ENCODE results near the gene FAM229B.
"Not testable (repeated sequence)": the region's sequence is repeated elsewhere in the genome, so short reads cannot be mapped to it uniquely, and the experiment has no call there.

The FAM229B gene

DNA sequence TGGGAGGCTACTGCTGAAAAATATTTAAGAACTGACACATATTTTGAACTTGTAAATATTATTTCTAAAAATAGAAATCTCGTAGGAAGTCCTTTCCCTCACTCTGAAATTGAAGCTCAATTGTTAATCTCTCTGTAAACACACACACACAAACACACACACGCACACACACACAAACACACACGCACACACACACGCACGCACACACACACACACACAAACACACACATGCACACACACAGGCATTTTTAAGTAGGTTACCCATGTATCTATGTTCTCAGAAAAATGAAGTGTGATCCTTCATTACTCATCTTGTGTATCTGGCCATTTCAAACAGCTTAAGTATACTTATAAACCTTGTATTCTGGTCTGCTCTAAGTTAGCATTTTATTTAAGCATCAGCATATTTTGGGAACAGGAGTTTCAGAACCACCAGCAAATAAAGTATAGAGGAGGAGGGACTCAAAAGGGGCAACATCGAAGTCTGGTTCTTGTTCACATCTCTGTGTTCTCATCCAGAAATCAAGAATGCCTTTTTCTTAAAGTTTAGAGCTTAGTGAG is 21.9 kb upstream of the FAM229B start:
- no peak for DNase-seq (ENCODE audit: low spot score)

DNA sequence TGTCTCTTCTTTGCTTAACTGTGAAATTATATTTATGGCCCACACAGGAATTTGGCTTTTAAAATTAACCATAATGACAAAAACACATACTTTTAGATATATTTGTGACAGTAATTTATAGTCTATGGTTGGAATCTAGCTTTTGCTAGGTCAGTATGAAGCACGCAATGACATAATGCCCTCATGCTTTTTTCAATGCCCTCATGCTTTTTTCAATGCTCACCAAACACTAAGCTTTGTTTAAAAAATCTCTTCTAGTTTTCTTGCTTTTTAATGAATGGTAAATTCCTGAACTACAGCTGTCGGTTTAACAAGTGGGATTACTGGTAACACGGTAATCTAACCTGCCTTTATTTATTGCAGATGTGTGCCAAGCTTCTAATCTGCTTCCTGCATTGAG is 20.8 kb upstream of the FAM229B start:
- no peak for DNase-seq (ENCODE audit: low spot score)

DNA sequence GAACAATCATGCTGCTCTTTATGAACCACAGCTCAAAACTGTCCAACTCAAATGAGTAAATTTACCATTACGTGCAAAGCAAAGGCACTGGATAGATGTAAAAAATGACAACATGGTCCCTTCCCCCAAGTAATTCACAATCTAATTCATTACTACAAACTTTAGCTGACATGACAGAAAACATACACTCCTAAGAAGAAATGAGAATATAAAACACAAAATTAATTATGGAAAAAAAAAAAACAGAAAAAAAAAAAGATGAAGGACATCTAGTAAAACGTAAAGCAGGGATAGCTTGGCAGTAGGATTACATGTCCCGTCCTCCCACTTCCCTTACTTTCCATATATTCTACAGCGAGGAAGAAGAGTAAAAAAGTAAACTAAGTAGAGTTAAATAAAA is 5.8 kb upstream of the FAM229B start:
- no peak for DNase-seq (ENCODE audit: low spot score)

DNA sequence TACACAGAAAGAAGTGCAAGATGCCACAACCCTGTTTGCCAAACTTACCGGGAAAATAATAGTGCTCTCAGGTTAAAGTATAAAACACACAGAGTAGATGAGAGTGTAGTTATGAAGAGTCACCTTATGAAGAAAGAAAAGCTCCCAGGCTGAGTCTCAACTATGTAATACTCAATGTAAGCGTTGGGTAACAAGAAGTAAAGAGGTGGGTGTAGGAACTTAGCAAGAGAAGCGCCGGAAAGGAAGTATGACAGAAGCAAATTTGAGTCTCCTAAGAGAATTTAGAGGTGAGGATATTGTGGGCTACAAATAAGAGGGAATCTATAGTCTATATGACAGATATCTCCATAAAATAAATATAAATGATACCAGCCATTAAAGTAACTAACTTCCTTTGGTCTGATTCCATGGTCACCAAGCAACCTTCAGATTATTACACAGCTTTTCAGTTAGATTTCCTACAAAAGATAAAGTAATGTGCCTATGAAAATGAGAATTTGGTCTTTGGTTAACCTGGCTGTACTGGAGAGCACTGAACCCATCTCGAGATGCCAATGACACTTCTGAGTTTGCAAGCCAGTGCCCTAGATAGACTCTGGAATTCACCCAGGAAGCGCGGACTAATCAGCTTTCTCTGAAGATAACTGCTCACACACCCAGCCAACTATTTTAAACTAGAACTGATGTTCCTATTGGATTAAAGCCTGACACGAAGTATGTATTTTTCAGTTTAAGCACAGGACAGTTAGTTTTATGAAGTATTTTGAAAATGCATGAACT is 1.9 kb upstream of the FAM229B start:
- DNase-seq (ENCODE audit: low spot score) = no peak

DNA sequence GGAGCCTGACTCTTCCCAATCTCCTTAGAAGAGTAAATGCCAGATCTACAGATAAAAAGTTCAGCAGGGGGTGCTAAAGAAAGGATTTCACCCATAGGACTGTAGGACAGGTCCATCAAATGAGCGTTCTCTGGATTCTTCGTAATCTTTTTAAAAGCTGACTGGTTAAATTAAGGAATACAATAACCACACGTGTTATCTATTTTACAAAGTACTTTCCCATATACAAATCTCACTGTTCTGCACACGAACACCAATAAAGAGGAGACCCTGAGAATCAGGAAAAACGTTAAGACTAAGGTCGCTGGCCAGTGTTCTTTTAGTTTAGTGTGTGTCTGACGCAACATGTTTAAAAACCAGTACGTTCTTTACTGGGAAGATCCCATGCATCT is 651 bp upstream of the FAM229B start:
- DNase-seq (ENCODE audit: low spot score) = peak; percentile 53

DNA sequence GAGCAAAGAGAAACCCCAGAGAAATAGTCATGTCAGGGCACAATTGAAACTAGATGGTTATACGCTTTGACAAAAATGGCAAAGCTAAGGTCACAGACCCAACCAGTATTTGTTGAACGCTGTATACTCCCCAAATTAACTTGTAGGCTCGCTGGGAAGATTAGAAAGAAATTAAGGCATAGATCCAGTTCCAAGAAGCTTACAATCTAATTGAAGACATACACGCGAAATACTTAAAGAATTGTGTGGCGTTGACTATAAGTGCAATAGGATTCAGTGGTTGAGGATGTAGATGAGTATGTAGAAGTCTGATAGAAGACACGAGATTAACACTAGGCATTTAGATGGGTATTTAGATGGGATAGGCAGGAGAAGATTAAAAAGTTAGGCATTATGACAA is 525 bp downstream of the FAM229B start:
- no peak for DNase-seq (ENCODE audit: low spot score)

DNA sequence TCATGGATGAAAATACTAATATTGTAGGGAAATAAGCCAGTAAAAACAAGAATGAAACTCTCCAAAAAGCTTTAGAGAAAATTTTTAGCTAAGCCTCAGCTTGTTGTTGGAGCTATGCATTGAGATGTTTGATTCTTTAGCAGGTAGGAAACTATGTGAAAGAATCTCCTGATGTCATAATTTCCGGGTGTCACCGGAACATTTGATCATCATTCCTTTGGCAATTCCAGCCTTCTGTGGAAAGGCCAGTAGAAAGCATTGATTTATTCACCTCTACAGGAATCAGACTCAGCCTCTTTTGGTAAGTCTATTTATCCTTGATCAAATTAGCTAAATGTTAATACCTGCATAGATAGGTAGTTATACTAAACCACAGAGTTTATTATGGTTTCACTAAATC is 9.5 kb downstream of the FAM229B start:
- DNase-seq (ENCODE audit: low spot score) = no peak

DNA sequence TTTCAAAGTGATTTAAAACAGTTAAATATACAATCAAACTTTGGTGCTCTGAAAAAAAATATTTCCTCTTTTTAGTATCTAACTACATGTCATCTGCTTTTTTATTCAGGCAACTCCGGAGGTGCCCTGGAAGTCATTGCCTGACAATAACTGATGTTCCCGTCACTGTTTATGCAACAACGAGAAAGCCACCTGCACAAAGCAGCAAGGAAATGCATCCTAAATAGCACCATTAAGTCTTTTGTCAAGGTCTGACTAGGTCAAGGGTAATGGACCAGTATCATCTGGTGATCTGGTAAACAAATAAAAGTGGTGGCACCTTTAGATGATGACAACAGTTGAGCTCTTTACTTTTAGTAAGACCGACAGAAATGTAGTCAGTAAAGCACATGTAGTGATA is 13.2 kb downstream of the FAM229B start:
- no peak for DNase-seq (ENCODE audit: low spot score)

DNA sequence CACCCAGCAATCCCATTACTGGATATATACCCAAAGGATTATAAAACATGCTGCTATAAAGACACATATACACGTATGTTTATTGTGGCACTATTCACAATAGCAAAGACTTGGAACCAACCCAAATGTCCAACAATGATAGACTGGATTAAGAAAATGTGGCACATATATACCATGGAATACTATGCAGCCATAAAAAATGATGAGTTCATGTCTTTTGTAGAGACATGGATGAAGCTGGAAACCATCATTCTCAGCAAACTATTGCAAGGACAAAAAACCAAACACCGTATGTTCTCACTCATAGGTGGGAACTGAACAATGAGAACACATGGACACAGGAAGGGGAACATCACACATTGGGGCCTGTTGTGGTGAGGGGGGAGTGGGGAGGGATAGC is 18.6 kb downstream of the FAM229B start:
- DNase-seq (ENCODE audit: low spot score) = not testable (repeated sequence)

DNA sequence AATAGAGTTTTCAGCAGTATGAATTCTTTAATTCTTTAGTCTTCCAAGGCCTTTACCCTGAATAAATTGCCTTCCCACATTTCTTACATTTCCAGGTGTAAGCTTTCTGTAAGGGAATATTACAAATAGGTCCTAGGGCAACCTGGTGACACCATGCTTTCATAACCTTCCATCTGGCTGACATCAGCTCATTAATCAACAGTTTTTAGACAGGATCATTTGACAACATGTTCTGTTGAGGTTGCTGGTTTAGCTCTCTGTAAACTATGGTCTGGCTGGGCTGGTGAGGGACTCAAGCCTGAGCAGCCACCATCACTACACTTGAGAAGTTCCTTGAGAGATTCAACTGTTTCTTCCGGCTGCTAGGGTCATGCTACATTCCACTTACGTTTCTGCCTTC is 19.2 kb downstream of the FAM229B start:
- DNase-seq (ENCODE audit: low spot score) = no peak

DNA sequence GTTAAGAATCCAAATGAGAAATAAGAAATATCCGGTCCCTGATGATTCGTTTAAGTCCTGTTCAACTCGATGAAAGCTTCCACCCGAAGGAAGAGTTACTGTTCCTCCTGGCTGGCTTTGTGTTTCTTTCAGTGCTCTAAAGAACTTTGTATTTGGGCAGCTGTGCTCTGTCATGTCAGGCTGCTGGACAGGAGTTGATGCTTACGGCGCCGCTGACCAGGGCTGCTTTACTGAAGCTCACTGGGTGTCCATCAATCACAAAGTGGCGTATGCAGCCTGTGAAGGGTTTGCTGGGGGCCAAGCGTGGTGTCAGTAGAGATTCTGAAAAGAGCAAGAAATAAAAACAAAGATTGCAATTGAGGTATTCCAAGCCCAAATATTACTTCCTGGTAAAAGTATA is 21.9 kb downstream of the FAM229B start:
- DNase-seq (ENCODE audit: low spot score) = no peak

DNA sequence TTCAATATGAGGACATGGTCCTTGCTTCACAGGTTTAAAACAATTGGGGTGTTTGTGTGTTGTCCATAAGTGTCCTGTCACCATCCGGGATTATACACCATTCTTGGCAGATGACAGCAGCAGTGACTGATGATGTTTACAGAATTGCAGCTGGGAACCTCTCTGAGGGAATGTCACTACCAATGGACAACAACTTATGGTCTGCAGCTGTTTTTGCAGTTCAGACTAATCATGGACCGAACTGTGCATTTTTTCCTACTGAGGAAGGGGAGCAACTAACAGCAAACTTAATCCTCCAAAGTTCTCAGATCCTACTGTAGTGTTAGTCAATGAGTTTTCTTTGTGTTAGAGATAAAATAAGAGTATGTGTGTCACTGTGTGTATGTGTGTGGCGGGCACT is 26.0 kb downstream of the FAM229B start:
- DNase-seq (ENCODE audit: low spot score) = no peak

DNA sequence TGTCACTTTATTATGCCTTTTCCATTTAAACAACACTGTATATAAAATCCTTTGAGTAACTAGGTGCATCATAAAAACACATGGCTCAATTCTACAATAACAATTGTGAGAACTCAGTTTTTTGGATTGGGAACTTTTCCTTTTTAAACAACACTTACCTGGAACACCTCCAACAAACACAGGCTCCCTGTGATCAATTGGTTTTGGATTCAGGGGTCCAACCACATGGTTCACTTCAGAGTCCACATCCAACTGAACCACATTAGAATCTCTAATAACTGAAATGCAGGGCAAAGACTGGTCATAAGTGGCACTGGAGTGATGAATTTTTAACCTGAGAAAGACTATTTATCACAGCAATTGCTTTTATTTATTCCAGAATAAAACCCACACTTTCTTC is 26.5 kb downstream of the FAM229B start:
- DNase-seq (ENCODE audit: low spot score) = no peak

DNA sequence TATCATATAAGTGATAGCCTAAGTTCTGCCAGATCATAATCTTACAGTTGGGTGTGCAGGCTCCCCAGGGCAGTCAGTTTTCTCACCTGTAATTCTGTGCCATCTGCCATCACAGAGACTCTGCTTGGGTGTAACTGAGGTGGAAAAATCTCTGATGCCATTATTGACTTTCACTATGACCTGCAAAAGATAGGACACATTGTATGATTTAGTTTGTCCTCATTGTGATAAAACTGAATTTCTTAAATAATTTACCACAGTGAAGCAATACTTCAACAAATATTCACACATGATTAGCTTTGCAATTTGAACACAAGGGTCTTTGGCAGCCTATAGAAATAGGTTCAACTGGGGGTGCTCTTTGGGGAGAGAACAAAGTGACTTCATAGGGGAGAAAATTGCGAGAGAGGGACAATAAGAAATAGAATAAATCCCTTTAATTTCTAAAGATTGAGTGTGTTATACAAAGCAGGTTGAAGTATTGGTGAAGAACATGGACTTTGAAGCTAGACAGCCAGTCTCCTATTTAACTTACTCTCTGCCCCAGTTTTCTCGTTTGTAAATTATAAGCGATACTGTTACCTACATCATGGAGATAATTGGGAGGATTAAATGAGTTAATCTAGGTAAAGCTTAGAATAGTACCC is 27.3 kb downstream of the FAM229B start:
- DNase-seq (ENCODE audit: low spot score) = no peak

DNA sequence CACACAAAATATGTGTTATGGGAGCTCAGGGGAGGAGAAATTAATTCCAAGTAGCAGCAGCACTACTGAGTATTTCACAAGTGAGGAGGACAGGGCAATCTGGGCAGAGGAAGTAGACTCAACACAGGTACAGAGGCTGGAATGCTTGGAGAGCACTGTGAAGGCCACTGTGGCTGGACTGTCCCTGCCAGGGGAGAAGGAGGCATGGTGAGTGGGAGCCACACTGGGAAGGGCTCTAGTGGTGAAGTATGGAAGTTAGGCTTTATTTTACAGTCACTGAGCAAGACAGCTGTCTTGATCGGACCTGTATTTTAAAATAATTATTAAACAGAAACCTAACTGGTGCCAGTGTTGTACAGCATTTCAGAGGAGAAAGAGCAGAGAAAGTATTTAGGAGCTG is 28.8 kb downstream of the FAM229B start:
- DNase-seq (ENCODE audit: low spot score) = no peak

DNA sequence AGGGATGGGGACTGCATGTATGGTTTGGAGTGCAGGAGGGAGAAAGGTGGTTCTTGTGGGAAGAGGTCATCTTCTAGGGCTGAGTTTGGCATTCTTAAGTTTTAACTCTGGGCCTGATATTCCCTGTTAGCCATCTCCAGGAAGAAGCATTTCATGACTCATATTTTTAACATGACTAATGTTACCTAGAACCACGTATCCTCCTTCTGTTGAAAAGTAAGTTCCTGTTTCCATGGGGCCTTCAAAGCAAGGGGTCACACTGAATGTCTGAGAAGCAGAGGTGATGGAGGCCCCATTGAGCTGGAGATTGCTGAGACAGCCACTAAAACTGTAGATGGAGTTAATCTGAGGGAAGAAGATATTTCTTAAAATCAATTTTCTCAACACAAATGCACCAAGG is 30.2 kb downstream of the FAM229B start:
- peak; percentile 7 for DNase-seq (ENCODE audit: low spot score)

DNA sequence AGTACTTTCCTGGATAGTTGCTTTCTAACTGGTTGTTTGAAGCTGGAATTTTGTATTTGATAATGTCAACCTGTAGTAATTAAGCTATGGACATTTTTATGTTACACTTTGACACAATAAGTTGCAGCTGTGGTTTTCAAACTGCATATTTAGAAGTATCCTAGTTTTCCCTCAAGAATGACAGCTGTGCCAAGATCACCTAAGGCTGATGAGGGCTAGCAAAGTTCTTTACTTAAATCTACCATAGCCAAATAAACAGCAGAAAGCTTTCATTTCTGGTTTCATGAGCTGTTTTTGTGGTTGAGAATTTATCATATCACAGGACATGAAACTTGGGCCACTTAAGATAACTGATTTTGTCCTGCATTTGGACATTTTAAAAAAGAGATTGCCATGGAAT is 30.6 kb downstream of the FAM229B start:
- no peak for DNase-seq (ENCODE audit: low spot score)

DNA sequence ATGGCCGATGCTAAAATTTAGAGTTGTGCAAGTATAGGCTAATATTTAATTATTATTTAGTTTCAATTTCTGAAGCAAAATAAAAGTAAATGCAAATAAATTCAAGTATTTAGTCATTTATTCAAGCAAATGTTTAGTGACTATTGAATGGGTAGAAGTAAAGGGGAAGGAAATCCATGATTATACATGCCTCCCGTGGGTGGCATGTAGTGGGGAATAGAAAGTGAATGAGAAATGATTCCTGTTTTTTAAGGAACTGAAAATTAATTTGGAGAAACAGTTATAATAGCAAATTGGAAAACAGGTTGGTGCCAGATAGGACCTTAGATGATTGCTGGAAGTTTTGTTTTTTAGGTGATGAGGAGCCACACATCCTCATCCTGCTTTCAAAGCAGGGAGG is 35.4 kb downstream of the FAM229B start:
- no peak for DNase-seq (ENCODE audit: low spot score)

DNA sequence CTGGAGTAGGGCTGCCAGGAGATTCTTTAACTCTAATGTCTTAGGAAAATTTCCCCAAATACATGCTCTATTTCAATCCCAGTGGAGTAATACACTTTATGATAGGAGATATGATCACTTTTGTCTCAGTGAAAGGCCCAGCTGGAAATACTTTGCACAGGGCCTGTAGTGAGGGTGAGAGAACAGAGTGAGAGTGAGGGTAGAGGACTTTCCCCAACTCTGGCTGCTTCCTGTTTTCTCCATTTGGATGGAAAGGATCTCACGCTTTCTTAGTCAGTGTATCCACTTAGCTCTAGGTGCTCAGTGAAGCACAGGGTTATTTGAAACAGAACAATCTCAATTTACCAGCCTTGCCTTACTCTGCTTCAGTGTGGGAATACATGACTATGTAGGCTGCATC is 36.6 kb downstream of the FAM229B start:
- no peak for DNase-seq (ENCODE audit: low spot score)

DNA sequence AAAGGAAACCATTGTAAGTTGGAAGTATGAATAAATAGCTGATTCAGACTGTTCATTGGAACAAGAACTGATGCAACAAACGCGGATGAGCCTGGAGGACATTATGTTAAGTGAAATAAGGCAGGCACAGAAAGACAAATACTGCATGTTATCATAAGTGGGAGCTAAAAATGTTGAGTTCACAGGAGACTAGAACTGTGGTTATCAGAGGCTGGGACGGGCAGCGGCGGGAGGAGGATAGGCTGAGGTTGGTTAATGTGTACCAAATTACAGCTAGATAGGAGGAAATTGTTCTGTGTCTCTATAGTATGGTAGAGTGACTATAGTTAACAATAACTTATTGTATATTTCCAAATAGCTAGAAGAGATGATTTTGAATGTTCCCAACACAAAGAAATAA is 40.8 kb downstream of the FAM229B start:
- DNase-seq (ENCODE audit: low spot score) = no peak

DNA sequence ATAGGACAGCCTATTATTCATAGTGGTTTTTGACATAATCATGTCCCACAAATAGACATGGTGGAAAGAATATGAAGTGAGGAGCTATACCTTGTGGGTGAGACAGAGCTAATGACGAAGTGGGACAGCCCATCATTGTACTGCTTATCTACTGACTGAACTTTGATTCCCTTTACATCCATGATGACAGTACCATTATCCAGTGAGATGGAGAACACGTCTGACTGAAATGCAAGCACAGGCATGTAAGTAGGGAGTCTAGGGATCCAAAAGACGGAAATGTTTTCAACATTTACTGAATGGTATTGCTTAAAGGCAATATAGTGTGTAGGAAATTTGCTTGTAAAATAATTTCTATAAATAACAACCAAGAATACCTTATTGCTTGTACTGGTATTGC is 43.5 kb downstream of the FAM229B start:
- no peak for DNase-seq (ENCODE audit: low spot score)

DNA sequence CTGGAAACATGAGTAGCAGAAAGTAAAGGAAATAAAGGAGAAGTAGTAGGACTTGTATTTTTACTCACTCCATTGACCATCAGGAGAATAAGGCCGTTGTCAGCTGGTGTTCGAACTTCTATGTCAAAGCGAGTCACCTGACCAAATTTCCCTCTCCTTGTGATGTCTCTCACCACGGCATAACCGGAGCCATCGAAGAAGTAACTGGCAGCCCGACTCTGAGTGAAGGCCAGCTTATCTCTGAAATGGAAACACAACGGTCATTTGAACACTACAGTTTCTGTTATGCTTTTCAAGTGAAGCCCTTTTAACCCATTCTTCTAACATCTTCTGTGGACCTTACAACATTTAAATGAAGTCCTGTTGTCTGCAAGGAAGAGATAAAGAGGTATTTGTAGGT is 51.7 kb downstream of the FAM229B start:
- DNase-seq (ENCODE audit: low spot score) = no peak

DNA sequence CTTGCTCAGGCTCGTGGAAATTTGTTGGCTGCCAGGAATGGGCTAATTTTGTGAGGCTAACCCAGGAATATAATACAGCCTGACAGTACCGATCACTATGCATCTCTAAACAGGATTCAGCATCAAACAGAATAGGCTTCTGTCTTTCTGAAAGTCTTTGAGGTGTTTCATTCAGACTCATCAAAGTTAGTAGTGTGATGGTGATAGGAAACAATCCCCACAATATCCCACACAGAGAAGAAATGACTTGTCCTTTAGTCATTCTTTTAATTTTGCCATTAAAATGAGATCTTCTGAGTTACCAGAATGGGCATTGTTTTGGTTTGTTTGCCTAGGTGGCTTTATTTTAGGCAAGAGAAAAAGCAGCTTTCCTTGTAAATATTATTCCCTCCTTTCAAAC is 54.3 kb downstream of the FAM229B start:
- no peak for DNase-seq (ENCODE audit: low spot score)
